Measurements from ENCODE around the gene LPIN3.
A peak's percentile ranks its signal among the peaks of the same experiment; 100 is the strongest.

- TF ChIP-seq CTCF (IDR thresholded peaks at IDR 0.05) (no peak), EZH2 (IDR thresholded peaks at IDR 0.05) (peak; percentile 0)
Measured at GRCh38 chr20:41367393-41367695, 26.7 kb downstream of the LPIN3 start.
